Right lobe of liver (tissue), 6 donors: ENCODE data around the gene GIMAP1. TPM values are rescaled to one million over a fixed set of nuclear protein-coding genes. Genes with fewer than 3 reads are reported as not detected.

Source experiments
- ATAC-seq, 4 donors: fragments of 200-7000 bp; cut with Tn5 transposase; one replicate each; pipeline ENCODE4 v1.9.1; 2020; ENCODE audit warnings: mild to moderate bottlenecking in 4 of 4, moderate library complexity in 4 of 4
- DNase-seq, 3 donors: peaks; one replicate each; pipeline ENCODE4 v3.0.0-alpha.2; 2020
- H3K27ac ChIP-seq, 3 donors: fragments of 200-600 bp; one replicate each; pipeline ENCODE4 v1.8.0; 2022
- H3K27me3 ChIP-seq, 2 donors: fragments of 200-600 bp; one replicate each; pipeline ENCODE4 v1.8.0; 2022
- H3K36me3 ChIP-seq, 4 donors: fragments of 200-600 bp; sonication (generic) in 1 of 4; one replicate each; pipeline versions ENCODE4 v1.5.1 to v1.8.0; 2017 to 2022; ENCODE audit warnings: control low read depth in 1 of 4
- H3K4me1 ChIP-seq, 4 donors: fragments of 200-600 bp; sonication (generic) in 1 of 4; one replicate each; pipeline versions ENCODE4 v1.5.1 to v1.8.0; 2017 to 2022; ENCODE audit warnings: control low read depth in 1 of 4
- H3K4me3 ChIP-seq, 3 donors: fragments of 200-600 bp; one replicate each; pipeline ENCODE4 v1.8.0; 2022
- H3K9me3 ChIP-seq, 4 donors: fragments of 200-600 bp; sonication (generic) in 1 of 4; one replicate each; pipeline versions ENCODE4 v1.5.1 to v1.8.0; 2017 to 2022; ENCODE audit warnings: control low read depth in 1 of 4
- CTCF ChIP-seq, 4 donors: fragments of 200-600 bp in 3 of 4; fragments of 450-650 bp in 1 of 4; IDR thresholded peaks; one replicate each; pipeline versions ENCODE4 v1.5.1 to v1.8.0; 2016 to 2022; ENCODE audit warnings: antibody characterized with exemption in 4 of 4, mild to moderate bottlenecking in 2 of 4
- POLR2A ChIP-seq: fragments of 450-650 bp; IDR thresholded peaks from one replicate; pipeline ENCODE4 v1.6.1; 2017; ENCODE audit warnings: antibody characterized with exemption, mild to moderate bottlenecking
- WGBS: methylation state at CpG from one replicate; pipeline ENCODE4 v1.1.6; 2018; ENCODE audit warnings: low coverage, low lambda C conversion rate; ENCODE audit not compliant: insufficient coverage; ENCODE audit errors: missing lambda C conversion rate; 5-methylcytosine and 5-hydroxymethylcytosine counted together
- intact Hi-C, 2 donors: fragments of 100-400 bp; cut with DNase I; formaldehyde crosslinking; loops; one replicate each; pipeline versions ENCODE4 v1.11.2 to v1.14.1; 2022
- total RNA-seq, 6 experiments: library from RNA; depleted of rRNA in 2 of 6; stranded (reverse); fragments of >200 nt in 2 of 6; fragmentation: NEBNext Ultra II Directional in 3 of 6; extraction: Animal tissue kit (Norgen Biotek cat#: 25700) in 3 of 6; gene quantifications; one replicate each; pipeline versions ENCODE4 v1.1.0 to v1.2.4, GENCODE V29; 2016 to 2023
- donor health status: DM: no; HTN: yes; CAD: no.
- donor health status: DM: no; HTN: no; CAD: no.
- donor health status: DM: no; HTN: no; CAD: no.
- donor health status: DM: no; HTN: yes; CAD: no.
- donor health status: DM: no; HTN: yes; CAD: no.

The GIMAP1 gene
- total RNA-seq, 6 experiments from 2014 or later, result 0.73 to 2.4 (median 1.8) TPM

GRCh38 chr7:150738591-150739001, 22.2 kb downstream of the GIMAP1 start:
- intact Hi-C loops, result no loop called here
- no peaks in the 10 kb centered on the region for H3K9me3 ChIP-seq
- no peaks in the 10 kb centered on the region for H3K36me3 ChIP-seq
- H3K4me1 ChIP-seq, result peaks cover 0 to 18% (median 3%) of the 10 kb centered on the region in 4 donors
- ATAC-seq (peak in 3 of 4 donors; percentile 7 to 50 (median 32)), DNase-seq (no peak)
- WGBS, result 31% methylated on average over 5 of the region's 5 CpGs
- peak overlapping the region; percentile 30 to 85 (median 63) for H3K27ac ChIP-seq
- H3K27me3 ChIP-seq, result no peaks in the 10 kb centered on the region
- TF ChIP-seq CTCF (IDR thresholded peaks at IDR 0.05) (no peak), POLR2A (no peak)
- H3K4me3 ChIP-seq, result peak overlapping the region; percentile 37 to 48 (median 42)

GRCh38 chr7:150739033-150739432, 22.6 kb downstream of the GIMAP1 start:
- peak overlapping the region; percentile 37 to 48 (median 42) for H3K4me3 ChIP-seq
- no peaks in the 10 kb centered on the region for H3K36me3 ChIP-seq
- no peaks in the 10 kb centered on the region for H3K27me3 ChIP-seq
- intact Hi-C loops, result no loop called here
- H3K27ac ChIP-seq, result peak overlapping the region; percentile 30 to 85 (median 63)
- peaks cover 0 to 18% (median 3%) of the 10 kb centered on the region in 4 donors for H3K4me1 ChIP-seq
- ATAC-seq (peak; percentile 78 to 85 (median 84)), DNase-seq (no peak)
- TF ChIP-seq CTCF (IDR thresholded peaks at IDR 0.05), result peak; percentile 48 to 60 (median 56)
- no peak for TF ChIP-seq POLR2A
- no peaks in the 10 kb centered on the region for H3K9me3 ChIP-seq

- Histone ChIP-seq H3K4me1 (peaks cover 0 to 18% (median 3%) of the 10 kb centered on the region in 4 donors), H3K27ac (peak overlapping the region; percentile 30 to 85 (median 63)), H3K36me3 (no peaks in the 10 kb centered on the region), H3K9me3 (no peaks in the 10 kb centered on the region), H3K27me3 (no peaks in the 10 kb centered on the region), H3K4me3 (peak overlapping the region; percentile 37 to 48 (median 42))
- 49% methylated on average over 10 of the region's 10 CpGs for WGBS
- ATAC-seq (peak in 1 of 4 donors; percentile 4), DNase-seq (no peak)
- no peak for TF ChIP-seq POLR2A
- TF ChIP-seq CTCF (IDR thresholded peaks at IDR 0.05), result no peak
- intact Hi-C loops, result loop anchor here in 1 of 2 donors (10.0 kb wide), 1 partner anchor 295 kb away; no protein-coding TSS in a partner anchor
Measured at GRCh38 chr7:150740053-150740452, 23.6 kb downstream of the GIMAP1 start.

GRCh38 chr7:150742286-150742968, 26.0 kb downstream of the GIMAP1 start:
- 87% methylated on average over 5 of the region's 14 CpGs for WGBS
- no peaks in the 10 kb centered on the region for H3K27me3 ChIP-seq
- no peaks in the 10 kb centered on the region for H3K9me3 ChIP-seq
- ATAC-seq (no peak), DNase-seq (no peak)
- TF ChIP-seq CTCF (IDR thresholded peaks at IDR 0.05) (no peak), POLR2A (no peak)
- no peaks in the 10 kb centered on the region for H3K36me3 ChIP-seq
- H3K4me3 ChIP-seq, result no peak overlapping the region
- intact Hi-C loops, result loop anchor here in 1 of 2 donors (10.0 kb wide), 1 partner anchor 298 kb away; no protein-coding TSS in a partner anchor
- no peak overlapping the region for H3K27ac ChIP-seq
- H3K4me1 ChIP-seq, result peaks cover 0 to 18% (median 3%) of the 10 kb centered on the region in 4 donors
